ENCODE measurements around the gene CNOT8.

GRCh38 chr5:154815684-154816247, 42.7 kb upstream of the CNOT8 start:
- TF ChIP-seq TARDBP (IDR thresholded peaks at IDR 0.05), result no peak
- no peak for TF ChIP-seq SP1 (IDR thresholded peaks at IDR 0.05)
- no peak for TF ChIP-seq FOXM1 (IDR thresholded peaks at IDR 0.05; ENCODE audit: borderline replicate concordance)
- TF ChIP-seq HDGF (IDR thresholded peaks at IDR 0.05; ENCODE audit: borderline replicate concordance), result no peak
- no peak for TF ChIP-seq BHLHE40 (IDR thresholded peaks at IDR 0.05; ENCODE audit: borderline replicate concordance)
- TF ChIP-seq SUZ12 (IDR thresholded peaks at IDR 0.05), result no peak
- TF ChIP-seq L3MBTL2 (conservative IDR thresholded peaks at IDR 0.05), result no peak
- TF ChIP-seq PKNOX1 (IDR thresholded peaks at IDR 0.05), result no peak
- no peak for TF ChIP-seq FOXA1 (IDR thresholded peaks at IDR 0.05)
- no peak for TF ChIP-seq NFRKB (IDR thresholded peaks at IDR 0.05)
- TF ChIP-seq FOXK2 (IDR thresholded peaks at IDR 0.05), result no peak

All from HEK293T (cell line).